ENCODE measurements around the gene CCDC112. TPM values are rescaled to one million over a fixed set of nuclear protein-coding genes. Genes with fewer than 3 reads are reported as not detected.

Gene CCDC112
- 10 to 100 TPM in 5 of 6 donors, 1 to 10 TPM in 1; 7.2 to 17.2 (median 11.4) TPM for polyA plus RNA-seq (ENCODE audit: low read depth in 6 of 6)

GRCh38 chr5:115296124-115297022 is at the start of gene CCDC112:
Gene CCDC112 (minus strand): TSS chr5:115296654. CDS start chr5:115296543, 111 bp downstream.
- peak; percentile 78 to 79 for ATAC-seq (ENCODE audit: low read depth in 2 of 2)
- no peaks in the 10 kb centered on the region for H3K27me3 Mint-ChIP-seq
- peak; percentile 68 for DNase-seq
- peak within 1 kb of the TSS in 5 of 6 donors; percentile 20 to 81 (median 67) for H3K27ac Mint-ChIP-seq
- peaks cover 11 to 28% (median 21%) of the 10 kb centered on the region in 3 donors for H3K4me1 Mint-ChIP-seq
- peak within 1 kb of the TSS; percentile 77 to 98 (median 94) for H3K4me3 Mint-ChIP-seq
- H3K36me3 Mint-ChIP-seq, result peaks cover 0 to 9% of the 10 kb centered on the region in 2 donors
- H3K9me3 Mint-ChIP-seq, result peaks cover 0 to 7% (median 5%) of the 10 kb centered on the region in 7 donors

- DNase-seq, result no peak
- Mint-ChIP-seq H3K4me1 (no peaks in the 10 kb centered on the region), H3K9me3 (peaks cover 0 to 5% (median 0%) of the 10 kb centered on the region in 7 donors), H3K4me3 (no peak overlapping the region), H3K36me3 (no peaks in the 10 kb centered on the region), H3K27me3 (peaks cover 31 to 44% (median 32%) of the 10 kb centered on the region in 3 donors), H3K27ac (no peak overlapping the region)
- no peak for ATAC-seq (ENCODE audit: low read depth in 2 of 2)
Observed at GRCh38 chr5:115345344-115345743, 48.9 kb upstream of the CCDC112 start.

GRCh38 chr5:115343855-115344254 is 47.4 kb upstream of the CCDC112 start:
- H3K27me3 Mint-ChIP-seq, result peaks cover 36 to 49% (median 46%) of the 10 kb centered on the region in 3 donors
- DNase-seq (no peak), ATAC-seq (ENCODE audit: low read depth in 2 of 2) (no peak)
- H3K9me3 Mint-ChIP-seq, result peaks cover 0 to 5% (median 0%) of the 10 kb centered on the region in 7 donors
- no peak overlapping the region for H3K4me3 Mint-ChIP-seq
- no peaks in the 10 kb centered on the region for H3K36me3 Mint-ChIP-seq
- peak overlapping the region in 2 of 6 donors; percentile 9 to 45 for H3K27ac Mint-ChIP-seq
- no peaks in the 10 kb centered on the region for H3K4me1 Mint-ChIP-seq

- no peak overlapping the region for H3K27ac Mint-ChIP-seq
- DNase-seq (no peak), ATAC-seq (ENCODE audit: low read depth in 2 of 2) (no peak)
- H3K27me3 Mint-ChIP-seq, result peaks cover 40 to 56% (median 55%) of the 10 kb centered on the region in 3 donors
- H3K4me1 Mint-ChIP-seq, result no peaks in the 10 kb centered on the region
- no peak overlapping the region for H3K4me3 Mint-ChIP-seq
- H3K36me3 Mint-ChIP-seq, result no peaks in the 10 kb centered on the region
- H3K9me3 Mint-ChIP-seq, result peaks cover 0 to 5% (median 0%) of the 10 kb centered on the region in 7 donors
Observed at GRCh38 chr5:115342590-115343377, 46.3 kb upstream of the CCDC112 start.

- Mint-ChIP-seq H3K4me1 (no peaks in the 10 kb centered on the region), H3K36me3 (no peaks in the 10 kb centered on the region), H3K9me3 (peaks cover 0 to 5% (median 0%) of the 10 kb centered on the region in 7 donors), H3K27ac (no peak overlapping the region), H3K4me3 (no peak overlapping the region), H3K27me3 (peaks cover 40 to 58% (median 48%) of the 10 kb centered on the region in 3 donors)
- ATAC-seq (ENCODE audit: low read depth in 2 of 2) (no peak), DNase-seq (no peak)
Observed at GRCh38 chr5:115341745-115342144, 45.3 kb upstream of the CCDC112 start.

GRCh38 chr5:115338851-115339250 is 42.4 kb upstream of the CCDC112 start:
- Mint-ChIP-seq H3K27ac (no peak overlapping the region), H3K9me3 (no peaks in the 10 kb centered on the region), H3K4me1 (no peaks in the 10 kb centered on the region), H3K36me3 (no peaks in the 10 kb centered on the region), H3K27me3 (peaks cover 36 to 43% (median 38%) of the 10 kb centered on the region in 3 donors), H3K4me3 (no peak overlapping the region)
- ATAC-seq (ENCODE audit: low read depth in 2 of 2), result no peak
- DNase-seq, result no peak

- Mint-ChIP-seq H3K36me3 (no peaks in the 10 kb centered on the region), H3K4me3 (no peak overlapping the region), H3K27ac (no peak overlapping the region), H3K4me1 (no peaks in the 10 kb centered on the region), H3K9me3 (no peaks in the 10 kb centered on the region), H3K27me3 (peaks cover 33 to 43% (median 36%) of the 10 kb centered on the region in 3 donors)
- DNase-seq (no peak), ATAC-seq (ENCODE audit: low read depth in 2 of 2) (no peak)
Observed at GRCh38 chr5:115337882-115338281, 41.4 kb upstream of the CCDC112 start.

GRCh38 chr5:115336964-115337363 is 40.5 kb upstream of the CCDC112 start:
- no peaks in the 10 kb centered on the region for H3K9me3 Mint-ChIP-seq
- H3K4me3 Mint-ChIP-seq, result no peak overlapping the region
- DNase-seq (no peak), ATAC-seq (ENCODE audit: low read depth in 2 of 2) (no peak)
- H3K27me3 Mint-ChIP-seq, result peaks cover 27 to 38% (median 29%) of the 10 kb centered on the region in 3 donors
- H3K36me3 Mint-ChIP-seq, result no peaks in the 10 kb centered on the region
- no peak overlapping the region for H3K27ac Mint-ChIP-seq
- H3K4me1 Mint-ChIP-seq, result no peaks in the 10 kb centered on the region

- H3K27ac Mint-ChIP-seq, result no peak overlapping the region
- H3K4me1 Mint-ChIP-seq, result peaks cover under 1 to 2% (median 2%) of the 10 kb centered on the region in 3 donors
- H3K9me3 Mint-ChIP-seq, result no peaks in the 10 kb centered on the region
- ATAC-seq (ENCODE audit: low read depth in 2 of 2), result no peak
- DNase-seq, result no peak
- H3K4me3 Mint-ChIP-seq, result no peak overlapping the region
- no peaks in the 10 kb centered on the region for H3K36me3 Mint-ChIP-seq
- H3K27me3 Mint-ChIP-seq, result peaks cover 27 to 33% (median 29%) of the 10 kb centered on the region in 3 donors
Observed at GRCh38 chr5:115336201-115336720, 39.8 kb upstream of the CCDC112 start.

GRCh38 chr5:115335301-115335700 is 38.8 kb upstream of the CCDC112 start:
- Mint-ChIP-seq H3K36me3 (no peaks in the 10 kb centered on the region), H3K27me3 (peaks cover 27 to 33% (median 29%) of the 10 kb centered on the region in 3 donors), H3K4me3 (no peak overlapping the region), H3K4me1 (peaks cover 3 to 6% (median 5%) of the 10 kb centered on the region in 3 donors), H3K27ac (peak overlapping the region in 1 of 6 donors; percentile 0), H3K9me3 (no peaks in the 10 kb centered on the region)
- no peak for DNase-seq
- ATAC-seq (ENCODE audit: low read depth in 2 of 2), result no peak

GRCh38 chr5:115333164-115333563 is 36.7 kb upstream of the CCDC112 start:
- ATAC-seq (ENCODE audit: low read depth in 2 of 2), result no peak
- Mint-ChIP-seq H3K27me3 (peaks cover 7 to 21% (median 12%) of the 10 kb centered on the region in 3 donors), H3K4me3 (peak overlapping the region in 1 of 8 donors; percentile 47), H3K36me3 (no peaks in the 10 kb centered on the region), H3K9me3 (no peaks in the 10 kb centered on the region), H3K27ac (peak overlapping the region in 1 of 6 donors; percentile 29), H3K4me1 (peaks cover 7 to 18% (median 15%) of the 10 kb centered on the region in 3 donors)
- DNase-seq, result no peak

- Mint-ChIP-seq H3K4me3 (no peak overlapping the region), H3K9me3 (no peaks in the 10 kb centered on the region), H3K27ac (no peak overlapping the region), H3K36me3 (no peaks in the 10 kb centered on the region), H3K27me3 (peaks cover 0 to 21% (median 5%) of the 10 kb centered on the region in 3 donors), H3K4me1 (peaks cover 7 to 18% (median 15%) of the 10 kb centered on the region in 3 donors)
- no peak for DNase-seq
- ATAC-seq (ENCODE audit: low read depth in 2 of 2), result peak in 1 of 2 donors; percentile 33
Observed at GRCh38 chr5:115330830-115331229, 34.4 kb upstream of the CCDC112 start.

- H3K36me3 Mint-ChIP-seq, result no peaks in the 10 kb centered on the region
- H3K4me3 Mint-ChIP-seq, result peak overlapping the region in 1 of 8 donors; percentile 46
- H3K27ac Mint-ChIP-seq, result peak overlapping the region in 1 of 6 donors; percentile 91
- peaks cover 7 to 18% (median 15%) of the 10 kb centered on the region in 3 donors for H3K4me1 Mint-ChIP-seq
- ATAC-seq (ENCODE audit: low read depth in 2 of 2), result peak; percentile 20 to 48
- no peak for DNase-seq
- H3K27me3 Mint-ChIP-seq, result peaks cover 2 to 22% (median 5%) of the 10 kb centered on the region in 3 donors
- H3K9me3 Mint-ChIP-seq, result no peaks in the 10 kb centered on the region
Observed at GRCh38 chr5:115329475-115329874, 33.0 kb upstream of the CCDC112 start.
